Tibial nerve (tissue), 4 donors: ENCODE data around the gene JAKMIP2. TPM values are rescaled to one million over a fixed set of nuclear protein-coding genes. Genes with fewer than 3 reads are reported as not detected.

ENCODE experiments used
- DNase-seq, 2 donors: peaks; one replicate each; pipeline ENCODE4 v3.0.0-alpha.2; 2019; ENCODE audit warnings: low spot score in 2 of 2
- H3K27ac ChIP-seq, 4 donors: fragments of 200-600 bp; sonication (generic) in 3 of 4; one replicate each; pipeline ENCODE4 v1.5.1; 2017 to 2019; ENCODE audit warnings: mild to moderate bottlenecking in 1 of 4
- H3K27me3 ChIP-seq, 2 donors: fragments of 200-600 bp; sonication (generic) in 1 of 2; one replicate each; pipeline versions ENCODE4 v1.5.1 to v1.6.0; 2017 to 2019
- H3K36me3 ChIP-seq, 3 donors: fragments of 200-600 bp; sonication (generic); one replicate each; pipeline ENCODE4 v1.5.1; 2018 to 2019
- H3K4me1 ChIP-seq, 4 donors: fragments of 200-600 bp; sonication (generic) in 3 of 4; one replicate each; pipeline ENCODE4 v1.5.1; 2017 to 2019
- H3K4me3 ChIP-seq, 4 donors: fragments of 200-600 bp; sonication (generic) in 3 of 4; one replicate each; pipeline ENCODE4 v1.5.1; 2017 to 2019; ENCODE audit warnings: mild to moderate bottlenecking in 1 of 4, moderate library complexity in 1 of 4
- H3K9me3 ChIP-seq, 4 donors: fragments of 200-600 bp; sonication (generic) in 3 of 4; one replicate each; pipeline ENCODE4 v1.5.1; 2017 to 2019
- EP300 ChIP-seq, 2 donors: sonication (generic); formaldehyde crosslinking; IDR thresholded peaks; one replicate each; pipeline ENCODE4 v1.6.1; 2017; ENCODE audit warnings: antibody characterized with exemption in 2 of 2, mild to moderate bottlenecking in 1 of 2
- POLR2A ChIP-seq, 2 donors: fragments of 450-650 bp; IDR thresholded peaks; one replicate each; pipeline ENCODE4 v1.6.1; 2017; ENCODE audit warnings: antibody characterized with exemption in 2 of 2, mild to moderate bottlenecking in 2 of 2, moderate library complexity in 2 of 2
- WGBS, 2 donors: methylation state at CpG; one replicate each; pipeline ENCODE4 v1.1.5; 2018; 5-methylcytosine and 5-hydroxymethylcytosine counted together
- total RNA-seq, 4 donors: library from RNA; depleted of rRNA; stranded (reverse); fragments of >200 nt; gene quantifications; one replicate each; pipeline ENCODE4 v1.1.0, GENCODE V29; 2016
- TF ChIP-seq, protein P1 (sequence below), 5 experiments: fragments of 200-600 bp in 3 of 5; fragments of 450-650 bp in 2 of 5; sonication (generic) in 3 of 5; IDR thresholded peaks; one replicate each; pipeline ENCODE4 v1.5.1; 2016 to 2019; ENCODE audit warnings: antibody characterized with exemption in 5 of 5, mild to moderate bottlenecking in 3 of 5, moderate library complexity in 2 of 5

Gene JAKMIP2
- total RNA-seq, 4 donors from 2014 or later: 7.2 to 22.7 (median 13.5) TPM

GRCh38 chr5:147619281-147619878 is 163.1 kb downstream of the JAKMIP2 start:
- 74 to 82% methylated on average over 2 of the region's 2 CpGs for WGBS, 2 donors
- Histone ChIP-seq H3K36me3 (peaks cover 0 to 44% (median 0%) of the 10 kb centered on the region in 3 donors), H3K27me3 (no peaks in the 10 kb centered on the region), H3K9me3 (no peaks in the 10 kb centered on the region), H3K4me1 (no peaks in the 10 kb centered on the region), H3K4me3 (no peak overlapping the region), H3K27ac (no peak overlapping the region)
- DNase-seq: no peak
- TF ChIP-seq EP300 (IDR thresholded peaks at IDR 0.05) (no peak), POLR2A (IDR thresholded peaks at IDR 0.05) (no peak)
- TF ChIP-seq, protein P1, sequence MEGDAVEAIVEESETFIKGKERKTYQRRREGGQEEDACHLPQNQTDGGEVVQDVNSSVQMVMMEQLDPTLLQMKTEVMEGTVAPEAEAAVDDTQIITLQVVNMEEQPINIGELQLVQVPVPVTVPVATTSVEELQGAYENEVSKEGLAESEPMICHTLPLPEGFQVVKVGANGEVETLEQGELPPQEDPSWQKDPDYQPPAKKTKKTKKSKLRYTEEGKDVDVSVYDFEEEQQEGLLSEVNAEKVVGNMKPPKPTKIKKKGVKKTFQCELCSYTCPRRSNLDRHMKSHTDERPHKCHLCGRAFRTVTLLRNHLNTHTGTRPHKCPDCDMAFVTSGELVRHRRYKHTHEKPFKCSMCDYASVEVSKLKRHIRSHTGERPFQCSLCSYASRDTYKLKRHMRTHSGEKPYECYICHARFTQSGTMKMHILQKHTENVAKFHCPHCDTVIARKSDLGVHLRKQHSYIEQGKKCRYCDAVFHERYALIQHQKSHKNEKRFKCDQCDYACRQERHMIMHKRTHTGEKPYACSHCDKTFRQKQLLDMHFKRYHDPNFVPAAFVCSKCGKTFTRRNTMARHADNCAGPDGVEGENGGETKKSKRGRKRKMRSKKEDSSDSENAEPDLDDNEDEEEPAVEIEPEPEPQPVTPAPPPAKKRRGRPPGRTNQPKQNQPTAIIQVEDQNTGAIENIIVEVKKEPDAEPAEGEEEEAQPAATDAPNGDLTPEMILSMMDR (IDR thresholded peaks at IDR 0.05): no peak

DNA sequence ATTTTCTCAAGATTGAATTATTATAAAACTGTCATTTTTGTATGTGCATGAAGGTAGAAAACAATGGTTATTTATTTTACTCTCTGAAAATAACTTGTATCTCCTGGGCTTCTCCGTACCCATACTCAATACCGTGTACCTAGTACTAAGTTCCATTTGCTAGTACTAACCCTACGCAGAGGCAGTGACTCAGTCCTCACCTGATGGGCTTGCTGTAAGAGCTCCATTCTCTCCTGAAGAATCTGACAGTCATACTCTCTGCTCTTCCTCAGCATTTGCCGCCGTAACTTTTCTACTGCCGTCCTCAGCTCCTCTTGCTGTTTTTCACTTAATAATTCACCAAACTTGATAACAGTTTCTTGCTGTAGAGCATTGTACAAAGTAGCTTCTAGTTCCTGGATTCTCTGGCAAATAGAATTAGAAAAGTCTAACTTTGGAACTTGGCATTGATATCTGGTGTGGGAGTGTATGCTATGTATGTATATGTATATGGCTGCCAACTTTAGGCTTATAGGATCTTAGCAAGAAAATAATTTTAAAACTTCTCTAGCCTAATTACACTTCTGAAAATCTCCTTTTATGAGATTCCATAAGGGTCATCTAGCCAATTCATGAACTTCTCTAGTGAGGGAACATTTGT is 164.7 kb downstream of the JAKMIP2 start:
- Histone ChIP-seq H3K27ac (no peak overlapping the region), H3K4me3 (no peak overlapping the region), H3K4me1 (peaks cover 0 to 7% (median 0%) of the 10 kb centered on the region in 4 donors), H3K36me3 (peaks cover 0 to 45% (median 0%) of the 10 kb centered on the region in 3 donors), H3K27me3 (no peaks in the 10 kb centered on the region), H3K9me3 (no peaks in the 10 kb centered on the region)
- WGBS, 2 donors: 94 to 95% methylated on average over 6 of the region's 6 CpGs
- TF ChIP-seq POLR2A (IDR thresholded peaks at IDR 0.05) (no peak), EP300 (IDR thresholded peaks at IDR 0.05) (no peak)
- TF ChIP-seq, protein P1 (IDR thresholded peaks at IDR 0.05): no peak
- DNase-seq: no peak

DNA sequence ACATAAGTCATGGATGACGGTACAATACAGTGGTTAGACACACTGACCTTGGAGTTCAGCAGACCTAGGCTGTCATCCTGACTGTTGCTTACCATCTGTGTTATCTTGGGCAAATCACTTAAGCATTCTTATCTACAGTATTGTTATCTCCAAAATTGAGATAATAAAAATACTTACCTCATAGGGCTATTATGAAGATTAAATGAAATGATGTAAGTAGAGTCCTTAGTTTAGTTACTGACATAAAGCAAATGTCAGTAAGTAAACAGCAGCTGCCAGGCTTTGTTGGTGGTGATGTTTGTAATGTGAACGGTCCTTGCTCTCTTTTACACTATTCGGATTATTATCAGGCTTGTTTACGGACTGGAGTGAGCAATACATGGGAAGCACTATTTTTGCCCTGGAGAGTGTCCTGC is 165.3 kb downstream of the JAKMIP2 start:
- H3K4me3 ChIP-seq: no peak overlapping the region
- H3K36me3 ChIP-seq: peaks cover 0 to 40% (median 0%) of the 10 kb centered on the region in 3 donors
- 87% methylated on average over 4 of the region's 4 CpGs for WGBS, 2 donors
- DNase-seq: no peak
- TF ChIP-seq, protein P1 (IDR thresholded peaks at IDR 0.05): no peak
- TF ChIP-seq EP300 (IDR thresholded peaks at IDR 0.05) (no peak), POLR2A (IDR thresholded peaks at IDR 0.05) (no peak)
- H3K27me3 ChIP-seq: no peaks in the 10 kb centered on the region
- no peak overlapping the region for H3K27ac ChIP-seq
- H3K9me3 ChIP-seq: no peaks in the 10 kb centered on the region
- H3K4me1 ChIP-seq: peaks cover 0 to 7% (median 0%) of the 10 kb centered on the region in 4 donors

- WGBS, 2 donors: 72 to 80% methylated on average over 1 of the region's 1 CpG
- peaks cover 0 to 7% (median 0%) of the 10 kb centered on the region in 4 donors for H3K4me1 ChIP-seq
- H3K27ac ChIP-seq: no peak overlapping the region
- H3K36me3 ChIP-seq: peaks cover 0 to 43% (median 0%) of the 10 kb centered on the region in 3 donors
- H3K4me3 ChIP-seq: no peak overlapping the region
- no peaks in the 10 kb centered on the region for H3K27me3 ChIP-seq
- DNase-seq: no peak
- no peaks in the 10 kb centered on the region for H3K9me3 ChIP-seq
- TF ChIP-seq, protein P1 (IDR thresholded peaks at IDR 0.05): no peak
Measured at GRCh38 chr5:147616421-147616820, 166.1 kb downstream of the JAKMIP2 start.

GRCh38 chr5:147613359-147613758 is 169.2 kb downstream of the JAKMIP2 start:
- WGBS, 2 donors: 67 to 71% methylated on average over 1 of the region's 1 CpG
- no peak for TF ChIP-seq POLR2A (IDR thresholded peaks at IDR 0.05)
- no peak for TF ChIP-seq EP300 (IDR thresholded peaks at IDR 0.05)
- TF ChIP-seq, protein P1 (IDR thresholded peaks at IDR 0.05): no peak

More at GRCh38 chr5:147613359-147613758, 169.2 kb downstream of the JAKMIP2 start:
- H3K4me3 ChIP-seq: no peak overlapping the region
- no peak overlapping the region for H3K27ac ChIP-seq
- peaks cover 0 to 56% (median 0%) of the 10 kb centered on the region in 3 donors for H3K36me3 ChIP-seq
- DNase-seq: no peak
- H3K27me3 ChIP-seq: no peaks in the 10 kb centered on the region
- no peaks in the 10 kb centered on the region for H3K9me3 ChIP-seq
- peaks cover 0 to 7% (median 0%) of the 10 kb centered on the region in 4 donors for H3K4me1 ChIP-seq
